ENCODE measurements around the gene RBSN.
"Not testable (repeated sequence)": the region's sequence is repeated elsewhere in the genome, so short reads cannot be mapped to it uniquely, and the experiment has no call there.

DNA sequence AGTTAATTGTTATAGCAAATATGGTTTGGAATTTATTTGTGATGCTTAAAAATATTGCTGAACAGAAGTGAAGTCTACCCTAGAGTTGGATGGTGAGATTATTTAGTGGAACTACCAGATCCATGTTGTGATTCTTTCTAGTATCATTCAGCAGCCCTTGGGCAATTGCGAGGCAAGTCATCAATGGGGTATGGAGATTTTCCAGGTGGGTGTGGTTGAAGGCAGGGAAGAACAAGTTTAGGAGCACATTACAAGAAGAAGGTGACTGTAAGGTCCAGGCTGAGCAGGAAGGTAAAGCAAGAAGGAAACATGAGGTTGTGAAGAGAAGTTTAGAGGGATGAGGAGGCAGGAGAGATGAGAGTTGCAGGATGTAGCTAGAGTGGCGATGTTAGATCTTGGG, 36.0 kb upstream of the RBSN start:
- TF ChIP-seq, protein P1, sequence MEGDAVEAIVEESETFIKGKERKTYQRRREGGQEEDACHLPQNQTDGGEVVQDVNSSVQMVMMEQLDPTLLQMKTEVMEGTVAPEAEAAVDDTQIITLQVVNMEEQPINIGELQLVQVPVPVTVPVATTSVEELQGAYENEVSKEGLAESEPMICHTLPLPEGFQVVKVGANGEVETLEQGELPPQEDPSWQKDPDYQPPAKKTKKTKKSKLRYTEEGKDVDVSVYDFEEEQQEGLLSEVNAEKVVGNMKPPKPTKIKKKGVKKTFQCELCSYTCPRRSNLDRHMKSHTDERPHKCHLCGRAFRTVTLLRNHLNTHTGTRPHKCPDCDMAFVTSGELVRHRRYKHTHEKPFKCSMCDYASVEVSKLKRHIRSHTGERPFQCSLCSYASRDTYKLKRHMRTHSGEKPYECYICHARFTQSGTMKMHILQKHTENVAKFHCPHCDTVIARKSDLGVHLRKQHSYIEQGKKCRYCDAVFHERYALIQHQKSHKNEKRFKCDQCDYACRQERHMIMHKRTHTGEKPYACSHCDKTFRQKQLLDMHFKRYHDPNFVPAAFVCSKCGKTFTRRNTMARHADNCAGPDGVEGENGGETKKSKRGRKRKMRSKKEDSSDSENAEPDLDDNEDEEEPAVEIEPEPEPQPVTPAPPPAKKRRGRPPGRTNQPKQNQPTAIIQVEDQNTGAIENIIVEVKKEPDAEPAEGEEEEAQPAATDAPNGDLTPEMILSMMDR (IDR thresholded peaks at IDR 0.05): not testable (repeated sequence)
- TF ChIP-seq POLR2A (IDR thresholded peaks at IDR 0.05): not testable (repeated sequence)

Data from prostate gland (tissue), 2 donors.